Measurements from ENCODE around the gene RNU11.
"Not testable (repeated sequence)": the region's sequence is repeated elsewhere in the genome, so short reads cannot be mapped to it uniquely, and the experiment has no call there.

RNU11 gene

DNA sequence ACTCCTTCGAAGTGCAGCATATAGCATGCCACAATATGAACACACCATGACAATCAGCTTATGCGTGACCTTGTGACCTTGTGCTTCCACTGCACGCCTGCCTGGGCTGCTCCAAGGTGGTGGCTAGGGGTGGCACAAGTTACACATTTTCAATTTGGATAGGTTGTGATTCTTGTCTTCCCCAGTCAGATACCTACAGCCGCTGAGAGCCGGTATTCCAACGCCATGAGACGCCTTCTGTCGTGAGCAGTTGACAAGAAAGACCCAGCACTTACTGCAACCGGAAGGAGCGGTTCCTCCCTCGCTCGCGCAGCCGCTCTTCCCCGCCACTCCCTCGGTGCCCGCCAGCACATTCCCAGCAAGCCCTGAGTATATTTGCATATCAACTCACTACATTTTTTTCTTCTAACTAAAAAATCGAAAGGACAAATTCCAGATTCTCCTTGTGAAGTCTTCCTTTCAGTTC lies 359 bp upstream of the RNU11 start:
- Mint-ChIP-seq H3K4me1 (peaks cover 27% of the 10 kb centered on the region), H3K27me3 (no peaks in the 10 kb centered on the region), H3K9me3 (no peaks in the 10 kb centered on the region), H3K36me3 (peaks cover 2% of the 10 kb centered on the region), H3K4me3 (peak overlapping the region; percentile 89), H3K27ac (peak overlapping the region; percentile 95)

DNA sequence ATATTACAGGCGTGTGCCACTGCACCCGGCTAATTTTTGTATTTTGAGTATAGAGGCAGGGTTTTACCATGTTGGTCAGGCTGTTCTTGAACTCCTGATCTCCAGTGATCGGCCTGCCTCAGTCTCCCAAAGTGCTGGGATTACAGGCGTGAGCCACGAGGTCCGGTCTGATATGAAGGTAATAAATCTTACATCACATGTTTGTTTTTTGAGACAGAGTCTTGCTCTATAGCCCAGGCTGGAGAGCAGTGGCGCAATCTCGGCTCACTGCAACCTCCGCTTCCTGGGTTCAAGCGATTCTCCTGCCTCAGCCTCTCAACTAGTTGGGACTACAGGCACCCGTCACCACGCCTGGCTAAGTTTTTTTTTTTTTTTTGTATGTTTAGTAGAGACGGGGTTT lies 4.7 kb downstream of the RNU11 start:
- not testable (repeated sequence) for H3K4me1 Mint-ChIP-seq, H3K4me3 Mint-ChIP-seq, H3K27ac Mint-ChIP-seq, H3K27me3 Mint-ChIP-seq, H3K9me3 Mint-ChIP-seq, H3K36me3 Mint-ChIP-seq

GRCh38 chr1:28653870-28654269 lies 5.5 kb downstream of the RNU11 start:
- H3K27ac Mint-ChIP-seq, H3K27me3 Mint-ChIP-seq, H3K9me3 Mint-ChIP-seq, H3K4me1 Mint-ChIP-seq, H3K4me3 Mint-ChIP-seq, H3K36me3 Mint-ChIP-seq: not testable (repeated sequence)

GRCh38 chr1:28655448-28656311 lies 7.3 kb downstream of the RNU11 start:
- H3K36me3 Mint-ChIP-seq, H3K9me3 Mint-ChIP-seq, H3K27ac Mint-ChIP-seq, H3K27me3 Mint-ChIP-seq, H3K4me1 Mint-ChIP-seq, H3K4me3 Mint-ChIP-seq: not testable (repeated sequence)

DNA sequence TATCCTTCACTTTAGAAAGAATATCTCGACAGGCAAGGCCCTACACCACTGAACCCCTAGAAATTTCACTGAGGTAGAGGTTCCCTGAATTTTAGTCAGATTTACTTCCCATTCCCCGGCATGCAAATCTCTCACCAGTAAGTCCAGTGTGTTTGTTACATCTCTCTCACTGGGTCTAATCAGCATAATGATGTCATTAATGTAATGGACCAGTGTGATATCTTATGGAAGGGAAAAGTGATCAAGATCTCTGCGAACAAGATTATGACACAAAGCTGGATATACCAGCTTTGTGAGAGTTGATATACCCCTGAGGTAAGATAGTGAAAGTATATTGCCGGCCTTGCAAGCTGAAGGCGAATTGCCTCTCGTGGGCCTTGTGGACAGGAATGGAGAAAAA lies 7.9 kb downstream of the RNU11 start:
- no peaks in the 10 kb centered on the region for H3K36me3 Mint-ChIP-seq
- no peaks in the 10 kb centered on the region for H3K27me3 Mint-ChIP-seq
- no peak overlapping the region for H3K4me3 Mint-ChIP-seq
- H3K9me3 Mint-ChIP-seq: no peaks in the 10 kb centered on the region
- H3K27ac Mint-ChIP-seq: no peak overlapping the region
- H3K4me1 Mint-ChIP-seq: no peaks in the 10 kb centered on the region

- no peaks in the 10 kb centered on the region for H3K36me3 Mint-ChIP-seq
- no peak overlapping the region for H3K4me3 Mint-ChIP-seq
- no peaks in the 10 kb centered on the region for H3K27me3 Mint-ChIP-seq
- no peak overlapping the region for H3K27ac Mint-ChIP-seq
- H3K9me3 Mint-ChIP-seq: no peaks in the 10 kb centered on the region
- peaks cover 14% of the 10 kb centered on the region for H3K4me1 Mint-ChIP-seq
Measured at GRCh38 chr1:28663871-28664470, 15.6 kb downstream of the RNU11 start.

DNA sequence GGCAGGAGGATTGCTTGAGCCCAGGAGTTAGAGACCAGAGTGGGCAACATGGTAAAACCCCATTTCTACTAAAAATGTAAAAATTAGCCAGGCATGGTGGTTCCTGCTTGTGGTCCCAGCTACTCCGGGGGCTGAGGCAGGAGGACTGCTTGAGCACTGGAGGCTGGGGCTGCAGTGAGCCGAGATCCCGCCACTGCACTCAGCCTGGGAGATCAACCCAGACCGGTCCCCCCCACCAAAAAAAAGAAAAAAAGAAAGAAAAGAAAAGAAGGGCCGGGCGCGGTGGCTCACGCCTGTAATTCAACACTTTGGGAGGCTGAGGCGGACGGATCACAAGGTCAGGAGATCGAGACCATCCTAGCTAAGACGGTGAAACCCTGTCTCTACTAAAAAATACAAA lies 18.4 kb downstream of the RNU11 start:
- Mint-ChIP-seq H3K27ac (peak overlapping the region; percentile 76), H3K9me3 (no peaks in the 10 kb centered on the region)

DNA sequence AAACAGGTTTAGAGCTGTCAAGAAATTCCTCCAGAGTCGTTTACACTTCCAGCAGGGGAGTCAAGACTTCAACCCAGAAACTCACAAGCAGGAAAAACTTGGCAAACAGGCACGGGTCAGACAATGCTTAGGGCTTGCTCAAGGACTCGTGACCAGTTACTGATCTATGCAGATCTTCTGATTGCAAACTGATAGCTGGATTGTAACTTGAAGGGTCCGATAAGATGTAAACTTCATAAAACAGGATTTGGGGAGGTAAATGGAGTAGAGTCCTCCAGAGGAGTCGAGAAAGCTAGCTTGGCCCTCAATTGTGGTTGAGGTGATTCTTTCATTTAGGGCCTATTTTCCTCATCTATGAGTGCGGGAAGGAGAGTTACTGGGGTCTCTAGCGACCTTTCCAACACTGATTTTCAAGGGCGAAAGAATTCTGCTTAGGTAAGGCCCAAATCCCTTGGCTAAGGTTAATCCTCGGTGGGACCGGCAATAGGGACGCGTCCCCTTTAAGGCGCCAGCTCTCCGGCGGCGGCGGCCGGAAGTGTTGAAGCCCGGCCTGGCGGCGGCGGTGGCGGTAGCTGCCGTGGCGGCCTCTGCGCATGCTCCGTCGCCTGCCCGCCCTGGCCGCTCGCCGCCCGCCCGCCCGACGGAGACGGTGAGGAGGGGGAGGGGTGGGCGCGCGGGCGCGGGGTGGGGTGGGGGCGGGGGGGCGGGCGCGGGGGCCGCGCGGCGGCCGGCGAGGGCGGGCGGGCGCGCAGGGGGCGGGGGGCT lies 20.0 kb downstream of the RNU11 start, which contains the start of gene GMEB1:
Gene GMEB1 (plus strand): TSS at position 594 of the 765 bp plus-strand sequence. CDS start 14,829 bp downstream, outside the sequence.
- Mint-ChIP-seq H3K27ac (peak within 1 kb of the TSS; percentile 99), H3K27me3 (no peaks in the 10 kb centered on the region), H3K36me3 (no peaks in the 10 kb centered on the region), H3K9me3 (no peaks in the 10 kb centered on the region), H3K4me3 (peak within 1 kb of the TSS; percentile 95), H3K4me1 (peaks cover 22% of the 10 kb centered on the region)

More for the DNA sequence above, 18.4 kb downstream of the RNU11 start:
- Mint-ChIP-seq H3K4me1 (peaks cover 22% of the 10 kb centered on the region), H3K36me3 (no peaks in the 10 kb centered on the region), H3K4me3 (peak overlapping the region; percentile 39), H3K27me3 (no peaks in the 10 kb centered on the region)

DNA sequence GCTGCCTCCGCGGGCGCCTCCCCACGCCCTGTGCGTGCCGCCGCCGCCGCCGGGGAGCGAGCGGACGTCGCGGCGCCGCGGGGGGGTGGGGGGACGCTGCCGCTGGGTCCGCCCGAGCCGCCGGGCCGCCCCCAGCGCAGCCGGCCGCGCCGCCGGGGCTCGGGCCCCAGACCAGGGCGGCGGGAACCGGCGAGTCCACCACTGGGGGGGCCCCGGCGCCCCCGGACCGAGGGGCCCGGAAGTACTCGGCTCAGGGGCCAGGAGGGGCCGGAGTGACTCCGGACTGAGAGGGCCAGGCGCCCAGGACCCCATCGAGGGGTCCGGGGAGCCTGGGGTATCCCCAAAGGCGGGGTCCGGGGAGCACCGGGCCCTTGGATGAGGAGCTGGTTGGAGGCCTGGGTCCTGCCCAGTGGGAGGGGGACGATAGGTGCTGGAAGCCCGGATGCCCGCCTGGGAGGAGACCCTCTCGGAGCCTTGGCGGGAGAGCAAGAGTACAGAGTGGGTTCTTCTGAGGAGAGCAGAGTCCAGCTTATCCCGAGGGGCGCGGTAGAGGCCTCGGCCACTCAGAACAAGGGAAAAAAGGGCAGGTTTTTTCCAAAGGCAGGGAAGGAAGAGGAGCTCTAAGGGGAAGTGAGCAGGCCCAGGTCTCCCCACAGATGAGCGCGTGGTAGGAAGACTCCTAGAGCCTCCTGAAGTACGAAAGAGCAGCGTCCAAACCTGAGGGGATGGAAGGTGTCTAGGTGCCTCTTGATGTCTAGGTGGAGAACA lies 20.7 kb downstream of the RNU11 start:
- H3K4me1 Mint-ChIP-seq: peaks cover 22% of the 10 kb centered on the region

GRCh38 chr1:28671254-28671780 lies 22.9 kb downstream of the RNU11 start:
- no peak overlapping the region for H3K27ac Mint-ChIP-seq
- H3K27me3 Mint-ChIP-seq: no peaks in the 10 kb centered on the region
- no peaks in the 10 kb centered on the region for H3K36me3 Mint-ChIP-seq
- no peaks in the 10 kb centered on the region for H3K9me3 Mint-ChIP-seq
- H3K4me3 Mint-ChIP-seq: no peak overlapping the region
- peaks cover 17% of the 10 kb centered on the region for H3K4me1 Mint-ChIP-seq

More for the DNA sequence above, 20.7 kb downstream of the RNU11 start:
- Mint-ChIP-seq H3K27me3 (no peaks in the 10 kb centered on the region), H3K4me3 (peak overlapping the region; percentile 95), H3K27ac (peak overlapping the region; percentile 89), H3K36me3 (no peaks in the 10 kb centered on the region), H3K9me3 (no peaks in the 10 kb centered on the region)

- H3K4me3 Mint-ChIP-seq, H3K27me3 Mint-ChIP-seq, H3K9me3 Mint-ChIP-seq, H3K36me3 Mint-ChIP-seq: not testable (repeated sequence)
- Mint-ChIP-seq H3K27ac (peak overlapping the region; percentile 35), H3K4me1 (peaks cover 16% of the 10 kb centered on the region)
Measured at GRCh38 chr1:28672971-28673370, 24.6 kb downstream of the RNU11 start.

- no peak overlapping the region for H3K27ac Mint-ChIP-seq
- H3K4me3 Mint-ChIP-seq: no peak overlapping the region
- H3K9me3 Mint-ChIP-seq: no peaks in the 10 kb centered on the region
- H3K27me3 Mint-ChIP-seq: no peaks in the 10 kb centered on the region
- no peaks in the 10 kb centered on the region for H3K36me3 Mint-ChIP-seq
- peaks cover 6% of the 10 kb centered on the region for H3K4me1 Mint-ChIP-seq
Measured at GRCh38 chr1:28675924-28676257, 27.5 kb downstream of the RNU11 start.

- Mint-ChIP-seq H3K4me3 (no peak overlapping the region), H3K27ac (no peak overlapping the region), H3K9me3 (no peaks in the 10 kb centered on the region), H3K4me1 (peaks cover 8% of the 10 kb centered on the region), H3K36me3 (peaks cover 5% of the 10 kb centered on the region), H3K27me3 (no peaks in the 10 kb centered on the region)
Measured at GRCh38 chr1:28680151-28680550, 31.8 kb downstream of the RNU11 start.

DNA sequence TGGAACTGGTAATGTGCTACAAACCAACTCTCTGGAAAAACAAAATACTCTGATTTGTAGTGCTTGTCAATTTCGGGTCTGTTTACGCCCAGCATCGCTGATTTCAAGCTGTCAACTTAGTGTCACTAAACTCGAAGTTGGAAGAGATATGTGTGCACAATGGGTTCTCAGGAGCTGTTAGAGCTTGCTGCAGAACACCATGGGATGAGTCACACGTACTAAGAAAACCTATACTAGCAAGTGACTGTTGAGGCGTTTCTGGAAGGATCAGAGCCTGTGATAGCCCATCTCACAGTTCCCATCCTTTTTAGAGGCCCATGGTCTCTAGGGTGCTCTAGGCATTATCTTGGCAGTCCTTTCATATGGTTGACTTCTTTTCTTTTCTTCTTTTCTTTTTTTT lies 34.4 kb downstream of the RNU11 start:
- Mint-ChIP-seq H3K4me3 (no peak overlapping the region), H3K27ac (no peak overlapping the region), H3K4me1 (peaks cover 4% of the 10 kb centered on the region), H3K9me3 (no peaks in the 10 kb centered on the region), H3K27me3 (no peaks in the 10 kb centered on the region), H3K36me3 (peaks cover 5% of the 10 kb centered on the region)

GRCh38 chr1:28684937-28685336 lies 36.5 kb downstream of the RNU11 start:
- Mint-ChIP-seq H3K36me3 (peaks cover 5% of the 10 kb centered on the region), H3K4me3 (no peak overlapping the region), H3K27me3 (no peaks in the 10 kb centered on the region), H3K9me3 (no peaks in the 10 kb centered on the region), H3K27ac (no peak overlapping the region), H3K4me1 (peaks cover 4% of the 10 kb centered on the region)

Data from activated naive CD4-positive, alpha-beta T cell treated with anti-CD3 and anti-CD28 coated beads, Interleukin-2, amount 50 U/mL, for 24 hours (primary cell).